Duodenal mucosa (tissue), 2 donors: ENCODE measurements around the gene LTB4R.
A peak's percentile ranks its signal among the peaks of the same experiment; 100 is the strongest.
"Not testable (repeated sequence)": the region's sequence is repeated elsewhere in the genome, so short reads cannot be mapped to it uniquely, and the experiment has no call there.

Experiments
- H3K27ac ChIP-seq: one replicate; pipeline ENCODE4 v1.7.0; 2013; ENCODE audit warnings: low read depth, low read length
- H3K27me3 ChIP-seq, 2 donors: one replicate each; pipeline ENCODE4 v1.7.0; 2013; ENCODE audit warnings: low read length in 2 of 2, control low read depth in 1 of 2; ENCODE audit not compliant: insufficient read depth in 2 of 2, control insufficient read depth in 1 of 2
- H3K36me3 ChIP-seq, 2 donors: one replicate each; pipeline ENCODE4 v1.7.0; 2013; ENCODE audit warnings: low read length in 2 of 2, control low read depth in 1 of 2; ENCODE audit not compliant: insufficient read depth in 2 of 2, control insufficient read depth in 1 of 2
- H3K4me1 ChIP-seq, 2 donors: one replicate each; pipeline ENCODE4 v1.7.0; 2013; ENCODE audit warnings: low read length in 2 of 2, control low read depth in 1 of 2; ENCODE audit not compliant: insufficient read depth in 2 of 2, control insufficient read depth in 1 of 2
- H3K4me3 ChIP-seq, 2 donors: one replicate each; pipeline ENCODE4 v1.7.0; 2013; ENCODE audit warnings: low read length in 2 of 2, low read depth in 1 of 2
- H3K9ac ChIP-seq, 2 donors: one replicate each; pipeline ENCODE4 v1.7.0; 2013; ENCODE audit warnings: low read length in 2 of 2, low read depth in 1 of 2
- H3K9me3 ChIP-seq, 2 donors: one replicate each; pipeline ENCODE4 v1.7.0; 2013; ENCODE audit warnings: low read length in 2 of 2, control low read depth in 1 of 2; ENCODE audit not compliant: control insufficient read depth in 1 of 2

LTB4R gene

GRCh38 chr14:24354482-24354825 lies 43.2 kb downstream of the LTB4R start:
- H3K9ac ChIP-seq, H3K4me1 ChIP-seq, H3K9me3 ChIP-seq, H3K4me3 ChIP-seq, H3K27me3 ChIP-seq, H3K36me3 ChIP-seq, H3K27ac ChIP-seq: not testable (repeated sequence)

- H3K4me3 ChIP-seq = no peak overlapping the region
- H3K27ac ChIP-seq = no peak overlapping the region
- no peaks in the 10 kb centered on the region for H3K36me3 ChIP-seq
- no peak overlapping the region for H3K9ac ChIP-seq
- H3K9me3 ChIP-seq = no peaks in the 10 kb centered on the region
- H3K4me1 ChIP-seq = peaks cover 6 to 9% of the 10 kb centered on the region in 2 donors
- H3K27me3 ChIP-seq = peaks cover 0 to 4% of the 10 kb centered on the region in 2 donors
Measured at GRCh38 chr14:24355009-24355408, 43.7 kb downstream of the LTB4R start.

GRCh38 chr14:24356208-24356607 lies 44.9 kb downstream of the LTB4R start:
- H3K9ac ChIP-seq = no peak overlapping the region
- H3K36me3 ChIP-seq = no peaks in the 10 kb centered on the region
- H3K4me3 ChIP-seq = no peak overlapping the region
- H3K4me1 ChIP-seq = peaks cover 6 to 9% of the 10 kb centered on the region in 2 donors
- H3K9me3 ChIP-seq = no peaks in the 10 kb centered on the region
- H3K27ac ChIP-seq = no peak overlapping the region
- peaks cover 0 to 4% of the 10 kb centered on the region in 2 donors for H3K27me3 ChIP-seq

- peaks cover under 1 to 3% of the 10 kb centered on the region in 2 donors for H3K4me1 ChIP-seq
- H3K4me3 ChIP-seq = no peak overlapping the region
- no peaks in the 10 kb centered on the region for H3K27me3 ChIP-seq
- H3K9ac ChIP-seq = no peak overlapping the region
- H3K36me3 ChIP-seq = no peaks in the 10 kb centered on the region
- H3K9me3 ChIP-seq = no peaks in the 10 kb centered on the region
- H3K27ac ChIP-seq = no peak overlapping the region
Measured at GRCh38 chr14:24360281-24360680, 49.0 kb downstream of the LTB4R start.

- H3K27ac ChIP-seq = no peak overlapping the region
- H3K27me3 ChIP-seq = no peaks in the 10 kb centered on the region
- no peaks in the 10 kb centered on the region for H3K9me3 ChIP-seq
- no peak overlapping the region for H3K4me3 ChIP-seq
- H3K9ac ChIP-seq = no peak overlapping the region
- H3K36me3 ChIP-seq = no peaks in the 10 kb centered on the region
- H3K4me1 ChIP-seq = peaks cover 11 to 12% of the 10 kb centered on the region in 2 donors
Measured at GRCh38 chr14:24361326-24361725, 50.0 kb downstream of the LTB4R start.

GRCh38 chr14:24362241-24362960 lies 51.1 kb downstream of the LTB4R start:
- no peaks in the 10 kb centered on the region for H3K9me3 ChIP-seq
- H3K4me3 ChIP-seq = no peak overlapping the region
- no peaks in the 10 kb centered on the region for H3K27me3 ChIP-seq
- H3K27ac ChIP-seq = no peak overlapping the region
- no peaks in the 10 kb centered on the region for H3K36me3 ChIP-seq
- H3K4me1 ChIP-seq = peaks cover 12 to 13% of the 10 kb centered on the region in 2 donors
- H3K9ac ChIP-seq = no peak overlapping the region

GRCh38 chr14:24363401-24363800 lies 52.1 kb downstream of the LTB4R start:
- Histone ChIP-seq H3K4me1 (peaks cover 12 to 16% of the 10 kb centered on the region in 2 donors), H3K9ac (no peak overlapping the region), H3K4me3 (no peak overlapping the region), H3K27ac (no peak overlapping the region), H3K9me3 (no peaks in the 10 kb centered on the region), H3K36me3 (no peaks in the 10 kb centered on the region), H3K27me3 (no peaks in the 10 kb centered on the region)

GRCh38 chr14:24364841-24365240 lies 53.5 kb downstream of the LTB4R start:
- H3K36me3 ChIP-seq = no peaks in the 10 kb centered on the region
- peaks cover 12 to 16% of the 10 kb centered on the region in 2 donors for H3K4me1 ChIP-seq
- H3K4me3 ChIP-seq = no peak overlapping the region
- H3K9ac ChIP-seq = no peak overlapping the region
- H3K27ac ChIP-seq = no peak overlapping the region
- H3K27me3 ChIP-seq = no peaks in the 10 kb centered on the region
- H3K9me3 ChIP-seq = no peaks in the 10 kb centered on the region

- Histone ChIP-seq H3K4me1 (peaks cover 12 to 16% of the 10 kb centered on the region in 2 donors), H3K36me3 (no peaks in the 10 kb centered on the region), H3K4me3 (peak overlapping the region; percentile 60 to 70), H3K9ac (peak overlapping the region; percentile 59 to 72), H3K9me3 (no peaks in the 10 kb centered on the region), H3K27ac (peak overlapping the region; percentile 65), H3K27me3 (no peaks in the 10 kb centered on the region)
Measured at GRCh38 chr14:24365600-24366412, 54.5 kb downstream of the LTB4R start.

GRCh38 chr14:24366413-24366720 lies 55.1 kb downstream of the LTB4R start:
- no peaks in the 10 kb centered on the region for H3K9me3 ChIP-seq
- peak overlapping the region; percentile 59 to 72 for H3K9ac ChIP-seq
- no peaks in the 10 kb centered on the region for H3K36me3 ChIP-seq
- peak overlapping the region; percentile 74 for H3K27ac ChIP-seq
- peak overlapping the region; percentile 60 to 70 for H3K4me3 ChIP-seq
- no peaks in the 10 kb centered on the region for H3K27me3 ChIP-seq
- peaks cover 12 to 16% of the 10 kb centered on the region in 2 donors for H3K4me1 ChIP-seq
